ENCODE measurements around the gene ARHGAP12.
"Not testable (repeated sequence)": the region's sequence is repeated elsewhere in the genome, so short reads cannot be mapped to it uniquely, and the experiment has no call there.

ARHGAP12 gene

GRCh38 chr10:31928549-31929260 is at the start of gene ARHGAP12:
Gene ARHGAP12, minus strand, starts transcription at chr10:31928831. Its CDS starts 19,976 bp downstream, at chr10:31908855.
- DNase-seq: peak; percentile 47 to 67

GRCh38 chr10:31978156-31978483 is 49.5 kb upstream of the ARHGAP12 start:
- DNase-seq: no peak

GRCh38 chr10:31977440-31978155 is 49.0 kb upstream of the ARHGAP12 start:
- DNase-seq: no peak

- DNase-seq: no peak
Measured at GRCh38 chr10:31975157-31975765, 46.6 kb upstream of the ARHGAP12 start.

- DNase-seq: no peak
Measured at GRCh38 chr10:31974434-31975124, 45.9 kb upstream of the ARHGAP12 start.

GRCh38 chr10:31972519-31973041 is 43.9 kb upstream of the ARHGAP12 start:
- DNase-seq: no peak

- DNase-seq: not testable (repeated sequence)
Measured at GRCh38 chr10:31969847-31970246, 41.2 kb upstream of the ARHGAP12 start.

GRCh38 chr10:31963589-31963980 is 35.0 kb upstream of the ARHGAP12 start:
- DNase-seq: no peak

- DNase-seq: no peak
Measured at GRCh38 chr10:31962826-31963588, 34.4 kb upstream of the ARHGAP12 start.

GRCh38 chr10:31961277-31962074 is 32.8 kb upstream of the ARHGAP12 start:
- DNase-seq: peak in 1 of 2 experiments; percentile 74

GRCh38 chr10:31959461-31960173 is 31.0 kb upstream of the ARHGAP12 start:
- no peak for DNase-seq

- DNase-seq: no peak
Measured at GRCh38 chr10:31958856-31959255, 30.2 kb upstream of the ARHGAP12 start.

- no peak for DNase-seq
Measured at GRCh38 chr10:31956200-31956946, 27.7 kb upstream of the ARHGAP12 start.

- no peak for DNase-seq
Measured at GRCh38 chr10:31954410-31955191, 26.0 kb upstream of the ARHGAP12 start.

- no peak for DNase-seq
Measured at GRCh38 chr10:31953480-31953879, 24.8 kb upstream of the ARHGAP12 start.

- no peak for DNase-seq
Measured at GRCh38 chr10:31953080-31953479, 24.4 kb upstream of the ARHGAP12 start.

- no peak for DNase-seq
Measured at GRCh38 chr10:31952066-31952465, 23.4 kb upstream of the ARHGAP12 start.

GRCh38 chr10:31949266-31949665 is 20.6 kb upstream of the ARHGAP12 start:
- no peak for DNase-seq

- DNase-seq: no peak
Measured at GRCh38 chr10:31948021-31948420, 19.4 kb upstream of the ARHGAP12 start.

Measured in SW 1271 (cell line).